Hindlimb muscle (tissue), 1 donor: ENCODE results near the gene RHOH. TPM values are rescaled to one million over a fixed set of nuclear protein-coding genes. Genes with fewer than 3 reads are reported as not detected.
"Not testable (repeated sequence)": the region's sequence is repeated elsewhere in the genome, so short reads cannot be mapped to it uniquely, and the experiment has no call there.

ENCODE experiments used
- DNase-seq: peaks from one replicate; pipeline ENCODE4 v3.0.0-alpha.2; 2013
- polyA plus RNA-seq: library from polyadenylated mRNA; unstranded; fragments of 120-200 nt; gene quantifications from one replicate; pipeline ENCODE4 v1.2.1, GENCODE V29; 2013; ENCODE audit not compliant: insufficient read length

The RHOH gene
- polyA plus RNA-seq, 1 donor: 0.13 TPM

DNA sequence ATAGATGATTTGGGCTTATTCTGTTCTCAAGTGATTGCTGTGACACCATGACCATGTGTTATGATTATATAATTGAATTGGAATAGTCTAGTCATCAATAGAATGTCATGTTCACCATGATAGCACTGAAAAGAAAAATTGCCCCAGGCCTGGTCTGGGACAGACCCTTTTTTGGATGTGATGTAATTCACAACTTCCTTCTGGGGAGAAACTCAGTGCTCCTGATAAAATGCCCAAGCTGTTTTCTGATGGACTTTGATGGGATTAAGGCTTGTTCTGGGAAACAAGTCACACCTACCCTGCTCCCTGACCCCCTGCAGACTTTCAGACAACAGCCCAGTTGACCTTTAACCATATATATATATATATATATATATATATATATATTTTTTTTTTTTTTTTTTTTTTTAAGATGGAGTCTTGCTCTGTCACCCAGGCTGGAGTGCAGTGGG, 65.3 kb downstream of the RHOH start:
- DNase-seq: no peak

DNA sequence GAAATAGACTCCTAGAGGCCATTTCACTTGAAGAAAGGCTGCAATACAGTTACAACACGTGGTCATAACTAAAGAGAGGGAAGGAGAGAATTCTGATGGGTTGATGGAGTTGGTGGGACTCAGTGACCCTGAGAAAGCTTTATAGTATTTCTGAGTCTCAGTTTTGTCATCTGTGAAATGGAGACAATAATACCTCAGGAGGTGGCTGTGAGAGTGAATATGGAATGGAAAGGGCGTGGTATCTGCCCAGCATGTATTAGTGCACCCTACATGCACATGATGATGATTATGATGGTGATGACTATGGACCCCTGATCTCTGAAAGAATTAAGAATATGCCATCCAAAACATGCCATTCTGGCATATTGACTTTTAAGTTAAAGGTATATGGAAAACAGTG, 66.0 kb downstream of the RHOH start:
- no peak for DNase-seq

DNA sequence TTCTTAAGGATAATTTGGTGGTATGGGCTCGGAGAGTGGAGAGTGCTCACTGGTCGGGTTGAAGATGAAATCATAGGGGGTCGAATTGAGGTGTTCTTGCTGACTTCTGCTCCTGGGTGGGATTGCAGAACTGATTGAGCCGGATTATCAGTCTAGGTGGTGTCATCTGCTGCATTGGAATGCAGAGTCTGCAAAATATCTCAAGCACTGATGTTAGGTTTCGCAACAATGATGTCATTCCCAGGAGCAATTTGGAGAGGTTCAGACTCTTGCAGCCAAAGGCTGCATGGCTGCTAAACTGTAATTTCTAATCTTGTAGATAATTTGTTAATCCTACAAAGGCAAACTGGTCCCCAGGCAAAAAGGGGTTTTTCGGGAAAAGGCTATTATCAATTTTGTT, 67.7 kb downstream of the RHOH start:
- DNase-seq: no peak

GRCh38 chr4:40264995-40265909, 68.4 kb downstream of the RHOH start:
- no peak for DNase-seq

DNA sequence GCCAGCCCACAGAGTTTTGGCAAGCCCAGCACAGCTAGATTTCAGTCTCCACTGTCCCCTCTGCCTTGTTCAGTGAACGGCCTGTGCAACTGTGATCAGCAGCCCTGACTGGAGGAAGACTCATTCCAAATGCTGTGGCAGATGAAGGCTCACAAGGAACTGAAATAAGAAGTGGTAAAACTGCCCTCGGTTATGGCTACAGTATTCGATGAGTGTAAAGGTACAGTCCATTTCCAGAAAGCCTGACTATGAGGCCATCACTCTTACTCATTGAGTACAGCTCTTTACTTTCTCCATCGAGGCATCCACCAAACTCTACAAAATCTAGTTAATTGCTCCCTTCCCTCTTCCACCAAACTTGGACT, 69.1 kb downstream of the RHOH start:
- DNase-seq: no peak

- DNase-seq: no peak
Measured at GRCh38 chr4:40269133-40269532, 72.3 kb downstream of the RHOH start.

DNA sequence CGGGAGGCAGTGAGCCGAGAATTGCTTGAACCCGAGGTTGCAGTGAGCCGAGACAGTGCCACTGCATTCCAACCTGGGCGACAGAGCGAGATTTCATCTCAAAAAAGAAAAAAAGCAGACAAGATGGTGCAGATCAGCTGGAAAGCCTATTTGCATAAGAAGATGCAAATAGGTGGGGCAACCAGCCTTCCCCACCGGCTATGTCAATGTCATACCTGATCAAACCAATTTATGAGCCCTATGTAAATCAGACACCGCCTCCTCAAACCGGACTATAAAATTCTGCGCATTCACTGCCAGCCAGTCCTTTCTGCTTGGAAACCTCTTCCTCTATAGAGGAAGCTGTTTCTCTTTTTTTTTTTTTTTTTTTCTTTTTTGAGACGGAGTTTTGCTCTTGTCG, 73.8 kb downstream of the RHOH start:
- DNase-seq: no peak

DNA sequence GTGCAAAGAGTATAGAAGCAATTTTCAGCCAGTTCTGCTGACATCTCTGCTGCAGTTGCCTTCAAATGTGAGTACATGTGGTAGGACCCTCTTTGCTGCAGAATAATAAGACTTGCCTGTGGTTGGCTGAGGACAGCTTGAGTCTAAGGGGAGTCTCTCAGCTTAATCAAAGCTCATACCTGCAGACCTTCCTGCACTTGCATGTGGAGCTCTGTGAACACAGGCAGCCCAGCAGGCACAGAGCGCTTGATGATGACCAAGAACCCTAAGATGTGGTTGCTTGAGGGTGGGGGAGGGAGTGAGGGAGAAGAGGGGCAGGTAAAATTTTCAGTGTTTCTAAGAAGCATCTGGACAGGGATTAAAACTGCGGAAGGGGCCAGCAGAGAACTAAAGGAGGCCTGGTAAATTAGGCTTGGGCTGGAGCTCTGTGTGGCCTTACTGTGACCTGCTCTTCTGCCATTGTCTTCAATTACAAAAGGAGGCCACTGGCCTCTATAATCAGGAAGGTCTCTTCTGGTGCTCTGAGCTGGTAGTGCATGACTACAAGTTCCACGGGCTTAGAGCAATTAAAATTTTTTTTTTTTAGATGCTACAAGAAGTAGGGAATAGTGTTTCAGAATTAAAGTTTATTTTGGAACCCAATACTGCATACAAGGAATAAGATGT, 78.4 kb downstream of the RHOH start:
- DNase-seq: no peak

DNA sequence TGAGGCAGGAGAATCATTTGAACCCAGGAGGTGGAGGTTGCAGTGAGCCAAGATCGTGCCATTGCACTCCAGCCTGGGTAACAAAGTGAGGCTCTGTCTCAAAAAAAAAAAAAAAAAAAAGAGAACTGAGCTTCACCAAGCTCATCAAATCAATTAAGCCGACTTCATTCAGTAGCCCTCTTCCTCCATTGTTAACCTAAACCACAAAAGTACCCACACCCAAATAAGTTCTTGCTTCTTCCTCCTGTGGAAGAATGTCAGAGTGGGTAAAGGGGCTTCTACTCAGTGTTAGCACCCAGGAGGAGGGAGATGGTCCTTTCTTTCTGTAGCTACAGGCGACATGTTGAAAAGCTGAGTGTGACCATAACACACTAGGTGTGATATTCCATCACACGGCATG, 79.7 kb downstream of the RHOH start:
- no peak for DNase-seq

- DNase-seq: no peak
Measured at GRCh38 chr4:40280586-40280985, 83.8 kb downstream of the RHOH start.

- DNase-seq: no peak
Measured at GRCh38 chr4:40281099-40281498, 84.3 kb downstream of the RHOH start.

- no peak for DNase-seq
Measured at GRCh38 chr4:40281913-40282312, 85.1 kb downstream of the RHOH start.

DNA sequence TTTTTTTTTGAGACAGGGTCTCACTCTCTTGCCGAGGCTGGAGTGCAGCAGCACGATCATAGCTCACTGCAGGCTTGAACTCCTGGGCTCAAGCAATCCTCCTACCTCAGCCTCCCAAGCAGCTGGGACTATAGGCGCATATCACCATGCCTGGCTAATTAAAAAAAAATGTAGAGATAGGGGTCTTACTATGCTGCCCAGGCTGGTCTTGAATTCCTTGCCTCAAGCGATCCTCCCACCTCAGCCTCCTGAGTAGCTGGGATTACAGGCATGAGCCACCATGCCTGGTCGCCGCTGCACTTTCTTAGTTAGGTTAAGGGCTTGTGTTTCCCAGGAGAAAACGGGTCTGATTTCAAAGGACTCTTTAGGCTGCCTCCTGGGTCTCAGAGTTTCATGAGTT, 86.0 kb downstream of the RHOH start:
- DNase-seq: not testable (repeated sequence)

DNA sequence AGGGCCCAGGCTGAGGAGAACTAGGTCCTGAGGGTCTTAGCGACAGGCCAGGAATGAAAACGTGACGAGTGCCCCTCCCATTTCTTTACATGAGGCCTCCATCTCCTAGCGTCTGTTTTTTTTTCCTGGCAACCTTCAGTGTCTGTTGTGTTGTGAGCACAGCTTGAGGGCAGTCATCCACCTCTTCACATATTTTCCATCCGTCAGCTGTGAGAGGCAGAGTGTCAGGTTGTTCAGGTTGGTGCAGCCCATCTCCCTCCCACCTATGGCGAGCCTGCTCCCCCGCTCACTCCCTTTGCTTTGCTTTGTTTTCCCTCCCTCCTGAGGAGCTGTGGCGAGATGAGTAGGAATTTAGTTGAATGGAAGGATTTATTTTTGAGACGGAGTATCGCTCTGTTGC, 86.6 kb downstream of the RHOH start:
- DNase-seq: no peak

DNA sequence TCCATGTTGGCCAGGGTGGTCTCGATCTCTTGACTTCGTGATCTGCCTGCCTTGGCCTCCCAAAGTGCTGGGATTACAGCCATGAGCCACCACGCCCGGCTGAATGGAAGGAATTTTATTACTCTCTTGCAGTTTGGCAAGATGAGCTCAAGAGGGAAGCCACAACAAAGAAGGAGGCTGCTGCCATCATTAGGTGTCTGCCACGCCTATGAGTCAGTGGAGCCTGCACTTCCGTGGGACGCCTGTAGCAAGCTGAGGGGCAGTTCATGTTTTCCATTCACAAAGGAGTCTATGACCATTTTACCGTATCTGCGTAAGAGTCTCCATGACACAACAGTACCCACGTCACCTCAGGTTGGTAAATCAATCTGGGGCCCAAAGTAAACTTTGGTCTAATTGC, 87.1 kb downstream of the RHOH start:
- DNase-seq: no peak

GRCh38 chr4:40285692-40286091, 88.9 kb downstream of the RHOH start:
- no peak for DNase-seq

DNA sequence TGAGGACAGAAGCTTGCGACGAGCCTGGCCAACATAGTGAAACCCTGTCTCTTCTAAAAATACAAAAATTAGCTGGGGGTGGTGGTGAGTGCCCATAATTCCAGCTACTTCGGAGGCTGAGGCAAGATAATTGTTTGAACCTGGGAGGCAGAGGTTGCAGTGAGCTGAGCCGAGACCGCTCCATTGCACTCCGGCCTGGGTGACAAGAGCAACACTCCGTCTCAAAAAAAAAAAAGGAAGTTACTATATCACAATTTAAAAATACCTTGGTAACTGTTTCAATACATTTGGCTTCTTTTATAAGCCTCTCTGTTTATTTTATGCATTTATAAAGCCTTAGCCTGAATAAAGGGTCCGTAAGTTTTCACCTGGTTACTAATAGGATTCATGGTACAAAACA, 91.7 kb downstream of the RHOH start:
- no peak for DNase-seq

DNA sequence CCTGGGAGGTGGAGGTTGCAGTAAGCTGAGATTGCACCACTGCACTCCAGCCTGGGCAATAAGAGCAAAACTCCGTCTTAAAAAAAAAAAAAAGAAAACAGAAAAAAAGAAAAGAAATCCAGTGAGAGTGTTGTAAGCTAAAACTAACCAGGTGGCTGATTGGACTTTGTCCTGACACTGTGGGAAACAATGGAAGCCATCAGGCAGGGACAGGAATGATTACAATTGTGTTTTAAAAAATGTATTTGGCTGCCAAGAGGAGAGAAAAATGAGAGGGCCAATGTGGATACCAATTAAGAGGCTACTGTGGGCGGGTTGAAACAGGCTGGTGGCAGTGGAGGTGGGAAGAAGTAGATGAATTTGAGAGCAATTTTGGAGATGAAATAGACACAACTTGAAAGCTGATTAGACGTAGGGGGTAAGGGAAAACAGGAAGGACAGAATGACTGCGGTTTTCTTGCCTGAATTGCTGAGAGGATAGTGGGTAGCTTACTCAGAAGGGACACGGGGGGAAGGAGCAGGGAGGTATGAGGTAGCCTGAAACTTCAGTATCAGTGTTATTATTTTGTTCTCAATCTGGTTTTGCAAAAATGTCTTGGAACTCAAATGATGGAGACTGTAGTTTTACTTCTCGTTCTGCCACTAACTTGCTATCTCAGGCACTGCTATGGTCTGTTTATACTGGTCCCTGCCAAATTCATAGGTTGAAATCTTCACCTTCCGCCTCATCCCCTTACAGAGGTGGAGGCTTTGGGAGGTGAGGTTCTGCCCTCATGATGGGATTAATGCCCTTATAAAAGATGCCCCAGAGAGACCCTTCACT, 92.7 kb downstream of the RHOH start:
- no peak for DNase-seq

GRCh38 chr4:40290611-40291186, 93.9 kb downstream of the RHOH start:
- DNase-seq: not testable (repeated sequence)

DNA sequence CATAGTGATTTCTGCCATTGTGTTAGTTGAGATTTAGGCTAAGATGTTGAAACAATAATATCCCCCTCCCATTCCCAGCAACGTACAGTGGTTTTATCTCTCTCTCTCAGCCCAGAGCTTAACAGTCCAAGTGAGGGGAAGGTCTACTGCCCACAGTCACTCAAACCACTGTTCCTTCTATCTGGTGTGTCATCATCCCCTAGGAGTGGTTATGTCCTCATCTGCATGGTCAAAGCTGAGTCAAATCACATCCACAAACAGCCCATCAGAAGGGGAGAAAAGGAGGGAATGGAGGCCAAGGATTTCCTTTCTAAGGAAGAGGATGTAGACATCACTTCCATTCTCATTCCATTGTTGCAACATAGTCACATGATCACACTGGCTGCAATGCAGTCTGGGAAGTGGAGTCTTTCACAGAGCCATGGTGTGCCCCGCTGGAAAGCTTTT, 95.5 kb downstream of the RHOH start:
- no peak for DNase-seq

GRCh38 chr4:40294339-40294738, 97.5 kb downstream of the RHOH start:
- DNase-seq: no peak

- not testable (repeated sequence) for DNase-seq
Measured at GRCh38 chr4:40295030-40295429, 98.2 kb downstream of the RHOH start.

DNA sequence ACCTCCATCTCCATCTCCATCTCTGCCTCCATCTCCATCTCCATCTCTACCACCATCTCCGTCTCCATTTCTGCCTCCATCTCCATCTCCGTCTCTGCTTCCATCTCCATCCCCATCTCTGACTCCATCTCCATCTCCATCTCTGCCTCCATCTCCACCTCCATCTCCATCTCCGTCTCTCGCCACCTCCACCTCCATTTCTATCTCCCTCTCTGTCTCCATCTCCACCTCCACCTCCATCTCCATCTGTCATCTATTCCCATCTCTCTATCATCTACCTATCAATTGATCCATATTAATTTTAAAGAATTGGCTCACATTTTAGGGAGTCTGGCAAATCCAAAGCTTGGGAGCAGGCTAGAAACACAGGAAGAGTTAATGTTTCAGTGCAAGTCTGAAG, 98.7 kb downstream of the RHOH start:
- no peak for DNase-seq
